ENCODE data around the gene RPIA.
"Not testable (repeated sequence)": the region's sequence is repeated elsewhere in the genome, so short reads cannot be mapped to it uniquely, and the experiment has no call there.

Gene RPIA

GRCh38 chr2:88797164-88797563, 105.7 kb downstream of the RPIA start:
- WGBS: 100% methylated on average over 1 of the region's 1 CpG
- not testable (repeated sequence) for H3K4me3 ChIP-seq (ENCODE audit: low read length); H3K27me3 ChIP-seq (ENCODE audit: insufficient read depth, low read length); H3K9me3 ChIP-seq (ENCODE audit: insufficient read depth, low read depth, low read length); H3K36me3 ChIP-seq (ENCODE audit: insufficient read depth, low read length); H3K4me1 ChIP-seq (ENCODE audit: insufficient read depth, low read length); H3K9ac ChIP-seq (ENCODE audit: low read depth, low read length); H3K27ac ChIP-seq (ENCODE audit: low read depth, low read length)
